Esophagus muscularis mucosa (tissue), 4 donors: ENCODE measurements around the gene ANTKMT. TPM values are rescaled to one million over a fixed set of nuclear protein-coding genes. Genes with fewer than 3 reads are reported as not detected.

ENCODE experiments used
- DNase-seq: peaks from one replicate; pipeline ENCODE4 v3.0.0-alpha.2; 2017; ENCODE audit errors: extremely low spot score
- H3K27ac ChIP-seq, 4 donors: fragments of 200-600 bp; sonication (generic); replicated peaks in 1 of 4; 1 replicate in 3 of 4; 2 replicates in 1 of 4; pipeline ENCODE4 v1.5.1; 2016 to 2019; ENCODE audit warnings: mild to moderate bottlenecking in 1 of 4
- H3K27me3 ChIP-seq, 4 donors: fragments of 200-600 bp; sonication (generic); one replicate each; pipeline versions ENCODE4 v1.5.1 to v1.6.0; 2016 to 2019
- H3K36me3 ChIP-seq, 4 donors: fragments of 200-600 bp; sonication (generic); one replicate each; pipeline ENCODE4 v1.5.1; 2016 to 2019
- H3K4me1 ChIP-seq, 4 donors: fragments of 200-600 bp; sonication (generic); one replicate each; pipeline ENCODE4 v1.5.1; 2016 to 2019
- H3K4me3 ChIP-seq, 4 donors: fragments of 200-600 bp; sonication (generic); 1 replicate in 2 of 4; 2 replicates in 2 of 4; pipeline ENCODE4 v1.5.1; 2016 to 2019; ENCODE audit warnings: mild to moderate bottlenecking in 4 of 4, moderate library complexity in 1 of 4
- H3K9me3 ChIP-seq, 4 donors: fragments of 200-600 bp; sonication (generic); 1 replicate in 3 of 4; 2 replicates in 1 of 4; pipeline ENCODE4 v1.5.1; 2016 to 2019
- CTCF ChIP-seq, 3 experiments: fragments of 200-600 bp in 2 of 3; fragments of 450-650 bp in 1 of 3; sonication (generic) in 2 of 3; IDR thresholded peaks; one replicate each; pipeline ENCODE4 v1.5.1; 2017 to 2019; ENCODE audit warnings: antibody characterized with exemption in 3 of 3, mild to moderate bottlenecking in 2 of 3, moderate library complexity in 1 of 3
- EP300 ChIP-seq: sonication (generic); formaldehyde crosslinking; IDR thresholded peaks from one replicate; pipeline ENCODE4 v1.6.1; 2017; ENCODE audit warnings: antibody characterized with exemption
- POLR2A ChIP-seq: fragments of 450-650 bp; IDR thresholded peaks from one replicate; pipeline ENCODE4 v1.6.1; 2017; ENCODE audit warnings: antibody characterized with exemption, moderate library complexity, mild to moderate bottlenecking, low read depth
- POLR2AphosphoS5 ChIP-seq, 2 donors: sonication (generic); formaldehyde crosslinking; IDR thresholded peaks; one replicate each; pipeline ENCODE4 v1.6.1; 2017; ENCODE audit warnings: antibody characterized with exemption in 2 of 2
- WGBS: methylation state at CpG from one replicate; pipeline ENCODE4 v1.1.5; 2018; 5-methylcytosine and 5-hydroxymethylcytosine counted together
- intact Hi-C: fragments of 100-400 bp; cut with DNase I; formaldehyde crosslinking; loops from one replicate; pipeline ENCODE4 v1.15.1; 2023
- total RNA-seq, 4 donors: library from RNA; depleted of rRNA; stranded (reverse); fragments of >200 nt; gene quantifications; one replicate each; pipeline versions ENCODE4 v1.1.0 to v1.2.1, GENCODE V29; 2016

ANTKMT gene
- total RNA-seq, 4 donors from 2014 or later: 26.5 to 48.6 (median 40.3) TPM

DNA sequence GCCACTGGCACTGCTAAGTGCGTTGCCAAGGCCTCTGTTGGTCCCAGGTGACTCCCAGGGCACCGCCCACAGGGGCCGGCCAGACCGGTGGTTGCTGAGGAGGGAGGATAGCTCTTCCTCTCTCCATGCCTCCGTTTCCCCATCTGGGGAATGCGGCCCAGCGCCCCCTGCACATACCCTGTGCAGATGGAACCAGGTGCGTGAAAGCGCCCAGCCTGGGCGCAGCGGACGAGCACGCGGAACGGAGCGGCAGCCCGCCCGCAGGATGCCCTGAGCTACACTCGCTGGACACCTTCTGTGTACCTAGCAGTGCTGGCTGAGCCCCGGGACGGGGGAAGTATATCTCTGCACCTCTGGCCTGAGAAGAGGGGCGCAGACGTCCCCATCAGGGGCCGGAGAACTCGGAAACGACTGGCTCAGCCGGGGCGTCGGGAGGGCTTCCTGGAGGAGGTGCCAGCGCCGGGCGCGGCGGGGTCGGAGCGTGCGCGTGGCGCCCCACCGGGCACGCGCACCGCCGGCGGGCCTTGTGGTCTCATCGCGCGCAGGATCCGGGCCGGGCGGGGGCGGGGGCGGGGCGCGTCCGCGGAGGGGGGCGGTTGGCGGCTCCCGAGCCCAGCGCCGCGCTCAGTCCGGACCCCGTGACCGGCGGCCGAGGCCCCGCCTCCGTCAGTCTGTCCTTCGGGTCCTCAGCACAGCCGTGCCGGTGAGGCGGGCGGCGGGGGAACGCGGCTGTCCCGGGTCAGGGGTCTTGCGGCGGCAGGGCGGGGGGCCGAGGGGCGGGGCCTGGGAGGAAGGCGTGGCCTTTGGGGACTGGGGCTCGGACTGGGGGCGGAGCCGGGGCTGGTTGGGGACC lies 5.7 kb downstream of the ANTKMT start, which contains the start of the genes CCDC78 and HAGHL:
TSS of gene CCDC78 (minus strand) at position 6 of the 853 bp plus-strand sequence. CDS start 76 bp downstream, outside the sequence.
TSS of gene HAGHL (plus strand) at position 669 of the 853 bp plus-strand sequence. CDS start 404 bp downstream, outside the sequence.
- WGBS: no CpG with 5 or more reads among the region's 88 CpGs
- no peaks in the 10 kb centered on the region for H3K9me3 ChIP-seq
- no peak for DNase-seq
- H3K27ac ChIP-seq: no peak within 1 kb of the TSS
- H3K4me1 ChIP-seq: peaks cover 29 to 45% (median 40%) of the 10 kb centered on the region in 4 donors
- peaks cover 0 to 53% (median 24%) of the 10 kb centered on the region in 4 donors for H3K27me3 ChIP-seq
- TF ChIP-seq EP300: no peak
- TF ChIP-seq POLR2AphosphoS5 (IDR thresholded peaks at IDR 0.05): no peak
- no peak for TF ChIP-seq POLR2A
- TF ChIP-seq CTCF (IDR thresholded peaks at IDR 0.05): no peak
- peak within 1 kb of the TSS; percentile 56 to 66 (median 58) for H3K4me3 ChIP-seq
- H3K36me3 ChIP-seq: peaks cover 8 to 26% (median 18%) of the 10 kb centered on the region in 4 donors
- intact Hi-C loops: no loop called here

- Histone ChIP-seq H3K9me3 (no peaks in the 10 kb centered on the region), H3K27me3 (peaks cover 0 to 53% (median 24%) of the 10 kb centered on the region in 4 donors), H3K4me3 (peak overlapping the region; percentile 56 to 66 (median 58)), H3K4me1 (peaks cover 26 to 38% (median 33%) of the 10 kb centered on the region in 4 donors), H3K27ac (no peak overlapping the region), H3K36me3 (peaks cover 12 to 34% (median 24%) of the 10 kb centered on the region in 4 donors)
- intact Hi-C loops: no loop called here
- no peak for TF ChIP-seq CTCF (IDR thresholded peaks at IDR 0.05)
- TF ChIP-seq POLR2A: peak; percentile 22
- WGBS: 0% methylated on average over 12 of the region's 61 CpGs
- no peak for DNase-seq
These were observed 6.5 kb downstream of the ANTKMT start for GRCh38 chr16:727291-727977.

DNA sequence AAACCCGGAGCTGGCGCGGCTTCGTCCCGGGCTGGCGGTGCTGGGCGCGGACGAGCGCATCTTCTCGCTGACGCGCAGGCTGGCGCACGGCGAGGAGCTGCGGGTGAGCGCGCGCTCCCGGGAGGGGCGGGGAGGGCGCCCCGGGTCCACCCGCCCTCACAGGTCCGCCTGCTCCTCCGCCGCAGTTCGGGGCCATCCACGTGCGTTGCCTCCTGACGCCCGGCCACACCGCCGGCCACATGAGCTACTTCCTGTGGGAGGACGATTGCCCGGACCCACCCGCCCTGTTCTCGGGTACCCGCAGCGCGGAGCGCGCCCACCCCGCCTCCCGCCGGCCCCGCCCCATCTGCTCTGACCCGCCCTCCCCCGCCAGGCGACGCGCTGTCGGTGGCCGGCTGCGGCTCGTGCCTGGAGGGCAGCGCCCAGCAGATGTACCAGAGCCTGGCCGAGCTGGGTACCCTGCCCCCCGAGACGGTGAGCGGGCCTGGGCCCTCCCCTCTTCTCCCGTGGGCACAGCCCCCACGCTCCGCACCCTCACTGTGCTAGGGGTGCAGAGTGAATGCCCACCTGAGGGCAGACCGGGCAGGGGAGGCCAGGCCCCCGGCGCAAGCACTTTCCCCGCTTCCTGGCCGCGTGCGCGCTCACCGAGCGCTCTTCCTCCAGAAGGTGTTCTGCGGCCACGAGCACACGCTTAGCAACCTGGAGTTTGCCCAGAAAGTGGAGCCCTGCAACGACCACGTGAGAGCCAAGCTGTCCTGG lies 7.4 kb downstream of the ANTKMT start:
- Histone ChIP-seq H3K9me3 (no peaks in the 10 kb centered on the region), H3K36me3 (peaks cover 12 to 37% (median 33%) of the 10 kb centered on the region in 4 donors), H3K4me1 (peaks cover 26 to 35% (median 32%) of the 10 kb centered on the region in 4 donors), H3K27ac (no peak overlapping the region), H3K27me3 (peaks cover 0 to 53% (median 24%) of the 10 kb centered on the region in 4 donors), H3K4me3 (peak overlapping the region; percentile 56 to 66 (median 58))
- intact Hi-C loops: no loop called here
- no peak for DNase-seq
- WGBS: 0% methylated on average over 2 of the region's 80 CpGs
- no peak for TF ChIP-seq EP300
- peak in 1 of 2 donors; percentile 3 for TF ChIP-seq POLR2AphosphoS5 (IDR thresholded peaks at IDR 0.05)

- H3K4me3 ChIP-seq: peak overlapping the region; percentile 56 to 66 (median 58)
- H3K9me3 ChIP-seq: no peaks in the 10 kb centered on the region
- WGBS: 95% methylated on average over 4 of the region's 55 CpGs
- intact Hi-C loops: no loop called here
- peaks cover 16 to 45% (median 41%) of the 10 kb centered on the region in 4 donors for H3K36me3 ChIP-seq
- H3K27ac ChIP-seq: no peak overlapping the region
- H3K4me1 ChIP-seq: peaks cover 26 to 35% (median 32%) of the 10 kb centered on the region in 4 donors
- TF ChIP-seq POLR2AphosphoS5 (IDR thresholded peaks at IDR 0.05) (no peak), EP300 (no peak), POLR2A (no peak), CTCF (IDR thresholded peaks at IDR 0.05) (no peak)
- peaks cover 0 to 52% (median 24%) of the 10 kb centered on the region in 4 donors for H3K27me3 ChIP-seq
- no peak for DNase-seq
These were observed 8.2 kb downstream of the ANTKMT start for GRCh38 chr16:728890-729744.
